Osteoblast (primary cell): ENCODE results near the gene ARHGEF16. TPM values are rescaled to one million over a fixed set of nuclear protein-coding genes. Genes with fewer than 3 reads are reported as not detected.

ENCODE experiments used
- DNase-seq: peaks from one replicate; pipeline ENCODE4 v3.0.0; 2011; ENCODE audit warnings: low spot score, mixed read lengths; ENCODE audit not compliant: insufficient read length; ENCODE audit errors: missing footprints
- H2AFZ ChIP-seq: 2 replicates; pipeline ENCODE4 v1.6.0; 2011; ENCODE audit warnings: mild to moderate bottlenecking, low read length
- H3K27ac ChIP-seq: 2 replicates; pipeline ENCODE4 v1.5.1; 2011; ENCODE audit warnings: mild to moderate bottlenecking, low read depth, low read length, moderate library complexity
- H3K27me3 ChIP-seq: 2 replicates; pipeline ENCODE4 v1.6.0; 2012; ENCODE audit warnings: mild to moderate bottlenecking, control low read depth, inconsistent platforms, low read length, moderate library complexity; ENCODE audit not compliant: insufficient read depth
- H3K36me3 ChIP-seq: 2 replicates; pipeline ENCODE4 v1.5.1; 2011; ENCODE audit warnings: mild to moderate bottlenecking, low read length, control low read depth, moderate library complexity; ENCODE audit not compliant: insufficient read depth
- H3K4me1 ChIP-seq: 2 replicates; pipeline ENCODE4 v1.5.1; 2011; ENCODE audit warnings: mild to moderate bottlenecking, low read length, control low read depth, moderate library complexity; ENCODE audit not compliant: insufficient read depth
- H3K4me2 ChIP-seq: 2 replicates; pipeline ENCODE4 v1.6.0; 2011; ENCODE audit warnings: mild to moderate bottlenecking, low read length; ENCODE audit not compliant: insufficient read depth
- H3K4me3 ChIP-seq: fragments of 200-600 bp; sonication (generic); 3 replicates; pipeline ENCODE4 v1.5.1; 2012; ENCODE audit warnings: mild to moderate bottlenecking, low read length, inconsistent platforms; ENCODE audit not compliant: insufficient read depth
- H3K79me2 ChIP-seq: 2 replicates; pipeline ENCODE4 v1.6.0; 2012; ENCODE audit warnings: mild to moderate bottlenecking, low read length, control low read depth, inconsistent platforms; ENCODE audit not compliant: insufficient read depth
- H3K9me3 ChIP-seq: 2 replicates; pipeline ENCODE4 v1.5.1; 2011; ENCODE audit warnings: low read depth, low read length, control low read depth
- H4K20me1 ChIP-seq: 2 replicates; pipeline ENCODE4 v1.6.0; 2012; ENCODE audit warnings: mild to moderate bottlenecking, low read length, control low read depth; ENCODE audit not compliant: insufficient read depth
- total RNA-seq: library from RNA; depleted of rRNA; stranded (reverse); fragments of >200 nt; gene quantifications from 2 replicates; pipeline ENCODE4 v1.2.3, GENCODE V29; 2012
- TF ChIP-seq, protein P1 (sequence below): IDR thresholded peaks from 2 replicates; pipeline ENCODE4 v1.5.1; 2011; ENCODE audit warnings: mild to moderate bottlenecking, low read depth, low read length, moderate library complexity; ENCODE audit errors: extremely low read depth

The ARHGEF16 gene
- total RNA-seq, 1 donor = not detected

DNA sequence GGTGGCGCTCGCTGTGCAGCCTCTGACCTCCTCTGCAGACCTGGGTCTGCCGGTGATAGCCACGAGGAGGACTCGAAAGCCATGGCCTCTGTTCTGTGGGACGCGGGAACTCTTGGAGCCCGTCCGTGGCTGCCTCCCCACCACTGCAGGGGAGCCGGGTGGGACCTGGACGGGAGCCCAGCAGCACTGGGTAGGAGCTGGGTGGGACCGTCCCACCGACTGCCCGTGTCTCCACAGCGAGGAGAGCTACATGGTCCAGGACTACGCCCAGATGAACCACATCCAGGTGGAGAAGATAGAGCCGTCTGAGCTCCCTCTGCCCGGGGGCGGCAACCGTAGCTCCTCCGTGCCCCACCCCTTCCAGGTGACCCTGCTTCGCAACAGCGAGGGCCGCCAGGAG, 23.7 kb downstream of the ARHGEF16 start:
- DNase-seq = no peak
- Histone ChIP-seq H3K79me2 (no peaks in the 10 kb centered on the region), H3K27me3 (no peaks in the 10 kb centered on the region), H4K20me1 (peaks cover 9% of the 10 kb centered on the region), H3K4me3 (no peak overlapping the region), H3K4me2 (no peak overlapping the region), H3K36me3 (no peaks in the 10 kb centered on the region), H3K27ac (no peak overlapping the region), H3K4me1 (peaks cover 10% of the 10 kb centered on the region), H3K9me3 (no peaks in the 10 kb centered on the region), H2AFZ (no peak overlapping the region)
- TF ChIP-seq, protein P1, sequence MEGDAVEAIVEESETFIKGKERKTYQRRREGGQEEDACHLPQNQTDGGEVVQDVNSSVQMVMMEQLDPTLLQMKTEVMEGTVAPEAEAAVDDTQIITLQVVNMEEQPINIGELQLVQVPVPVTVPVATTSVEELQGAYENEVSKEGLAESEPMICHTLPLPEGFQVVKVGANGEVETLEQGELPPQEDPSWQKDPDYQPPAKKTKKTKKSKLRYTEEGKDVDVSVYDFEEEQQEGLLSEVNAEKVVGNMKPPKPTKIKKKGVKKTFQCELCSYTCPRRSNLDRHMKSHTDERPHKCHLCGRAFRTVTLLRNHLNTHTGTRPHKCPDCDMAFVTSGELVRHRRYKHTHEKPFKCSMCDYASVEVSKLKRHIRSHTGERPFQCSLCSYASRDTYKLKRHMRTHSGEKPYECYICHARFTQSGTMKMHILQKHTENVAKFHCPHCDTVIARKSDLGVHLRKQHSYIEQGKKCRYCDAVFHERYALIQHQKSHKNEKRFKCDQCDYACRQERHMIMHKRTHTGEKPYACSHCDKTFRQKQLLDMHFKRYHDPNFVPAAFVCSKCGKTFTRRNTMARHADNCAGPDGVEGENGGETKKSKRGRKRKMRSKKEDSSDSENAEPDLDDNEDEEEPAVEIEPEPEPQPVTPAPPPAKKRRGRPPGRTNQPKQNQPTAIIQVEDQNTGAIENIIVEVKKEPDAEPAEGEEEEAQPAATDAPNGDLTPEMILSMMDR = no peak

DNA sequence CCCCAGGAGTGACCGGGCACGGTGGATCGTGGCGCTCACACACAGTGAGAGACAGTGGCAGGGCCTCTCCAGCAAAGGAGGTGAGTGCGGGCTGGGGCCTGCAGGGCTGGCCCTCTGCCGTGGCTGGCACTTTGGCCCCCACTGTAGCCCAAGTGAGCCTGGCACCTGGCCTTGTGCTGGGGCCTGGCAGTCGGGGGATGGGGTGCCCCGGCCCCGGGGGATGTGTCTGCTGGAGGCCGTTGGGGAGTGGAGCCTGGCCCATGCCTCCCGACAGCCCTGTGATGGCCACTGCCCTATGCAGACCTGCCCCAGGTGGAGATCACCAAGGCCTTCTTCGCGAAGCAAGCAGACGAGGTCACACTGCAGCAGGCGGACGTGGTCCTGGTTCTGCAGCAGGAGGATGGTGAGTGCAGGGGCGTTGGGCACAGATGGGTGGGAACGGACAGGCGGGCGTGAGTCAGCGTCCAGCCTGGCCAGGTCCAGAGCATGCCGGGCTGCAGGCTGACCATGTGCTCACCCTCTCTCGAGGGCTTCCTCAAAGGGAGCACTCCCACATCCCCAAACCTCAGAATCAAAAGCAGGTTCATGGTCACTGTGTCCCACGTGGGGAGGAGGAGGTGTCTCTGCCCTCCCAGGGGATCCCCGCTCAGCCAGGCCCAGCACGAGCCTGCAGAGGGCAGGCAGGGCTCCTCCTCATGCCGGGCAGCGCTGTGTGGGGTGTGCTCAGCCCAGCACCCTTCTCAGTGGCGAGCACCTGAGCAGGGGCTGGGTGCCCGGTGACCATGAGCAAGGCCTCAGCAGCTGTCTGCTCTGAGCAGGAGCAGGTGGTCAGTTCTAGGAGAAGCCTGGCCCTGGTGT, 25.3 kb downstream of the ARHGEF16 start:
- Histone ChIP-seq H2AFZ (no peak overlapping the region), H3K4me3 (no peak overlapping the region), H3K36me3 (no peaks in the 10 kb centered on the region), H3K79me2 (no peaks in the 10 kb centered on the region), H4K20me1 (peaks cover 4% of the 10 kb centered on the region), H3K4me2 (no peak overlapping the region), H3K27ac (no peak overlapping the region), H3K4me1 (no peaks in the 10 kb centered on the region), H3K9me3 (no peaks in the 10 kb centered on the region), H3K27me3 (no peaks in the 10 kb centered on the region)
- DNase-seq = no peak
- TF ChIP-seq, protein P1 = no peak

DNA sequence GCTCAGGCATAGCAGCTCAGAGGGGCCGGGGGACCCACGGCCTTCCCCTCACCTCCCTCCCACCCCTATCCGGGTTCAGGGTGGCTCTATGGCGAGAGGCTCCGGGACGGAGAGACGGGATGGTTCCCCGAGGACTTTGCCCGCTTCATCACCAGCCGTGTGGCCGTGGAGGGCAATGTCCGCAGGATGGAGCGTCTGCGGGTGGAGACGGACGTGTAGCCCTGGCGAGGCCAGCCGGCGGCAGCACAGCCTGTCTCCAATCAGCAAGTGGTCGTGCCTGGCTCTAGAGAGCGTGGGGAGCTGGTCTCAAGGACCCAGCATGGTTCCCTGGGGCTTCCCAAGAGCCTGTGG, 25.9 kb downstream of the ARHGEF16 start:
- Histone ChIP-seq H3K79me2 (no peaks in the 10 kb centered on the region), H4K20me1 (peaks cover 4% of the 10 kb centered on the region)
- TF ChIP-seq, protein P1 = no peak

DNA sequence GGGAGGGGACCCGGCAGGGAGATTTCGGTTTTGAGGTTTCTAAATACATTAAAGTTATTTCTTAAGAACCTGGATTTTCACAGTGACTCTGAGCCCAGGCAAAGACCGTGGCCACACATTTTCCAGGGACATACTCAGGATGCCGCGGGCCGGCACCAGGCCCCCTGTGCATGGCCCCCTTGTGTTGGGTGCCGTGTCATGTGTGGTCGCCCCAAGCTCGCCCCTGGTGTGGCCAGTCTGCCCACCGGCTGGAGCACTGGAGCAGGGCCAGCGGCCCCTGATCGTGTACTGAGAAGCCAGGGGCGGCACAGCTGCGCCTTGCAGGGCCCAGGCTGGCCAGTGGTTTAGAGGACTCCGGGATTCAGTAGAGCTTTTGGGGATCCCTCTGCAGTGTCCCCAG, 26.6 kb downstream of the ARHGEF16 start:
- no peaks in the 10 kb centered on the region for H3K4me1 ChIP-seq
- H3K36me3 ChIP-seq = no peaks in the 10 kb centered on the region
- H3K9me3 ChIP-seq = no peaks in the 10 kb centered on the region
- no peak overlapping the region for H3K4me3 ChIP-seq
- H3K27me3 ChIP-seq = no peaks in the 10 kb centered on the region
- no peaks in the 10 kb centered on the region for H3K79me2 ChIP-seq
- DNase-seq = no peak
- no peak overlapping the region for H3K27ac ChIP-seq
- TF ChIP-seq, protein P1 = no peak
- no peak overlapping the region for H3K4me2 ChIP-seq
- H2AFZ ChIP-seq = no peak overlapping the region
- H4K20me1 ChIP-seq = peaks cover 4% of the 10 kb centered on the region

More for the DNA sequence above, 25.9 kb downstream of the ARHGEF16 start:
- Histone ChIP-seq H3K4me3 (no peak overlapping the region), H3K27me3 (no peaks in the 10 kb centered on the region), H3K4me2 (no peak overlapping the region), H3K4me1 (no peaks in the 10 kb centered on the region), H2AFZ (no peak overlapping the region), H3K9me3 (no peaks in the 10 kb centered on the region), H3K27ac (no peak overlapping the region), H3K36me3 (no peaks in the 10 kb centered on the region)
- DNase-seq = no peak
